H9 (cell line): Measurements from ENCODE around the gene SH3GL2. TPM values are rescaled to one million over a fixed set of nuclear protein-coding genes. Genes with fewer than 3 reads are reported as not detected.

Experiments used
- DNase-seq: peaks from one replicate; pipeline ENCODE4 v3.0.0-alpha.2; 2017
- H2AFZ ChIP-seq: one replicate; pipeline ENCODE4 v1.6.1; 2013; ENCODE audit warnings: mild to moderate bottlenecking, low read length, control low read depth, moderate library complexity
- H2AK5ac ChIP-seq: 2 replicates; pipeline ENCODE4 v1.6.1; 2013; ENCODE audit warnings: low read length, control low read depth, mixed read lengths; ENCODE audit not compliant: insufficient read length
- H2BK120ac ChIP-seq: one replicate; pipeline ENCODE4 v1.6.1; 2013; ENCODE audit warnings: low read depth, mild to moderate bottlenecking, low read length, control low read depth, inconsistent platforms; ENCODE audit not compliant: poor library complexity, severe bottlenecking
- H2BK12ac ChIP-seq: 2 replicates; pipeline ENCODE4 v1.6.1; 2013; ENCODE audit warnings: low read length, control low read depth, mixed read lengths, low read depth; ENCODE audit not compliant: insufficient read length
- H2BK15ac ChIP-seq: 2 replicates; pipeline ENCODE4 v1.6.1; 2013; ENCODE audit warnings: low read depth, low read length, control low read depth
- H2BK20ac ChIP-seq: one replicate; pipeline ENCODE4 v1.6.1; 2013; ENCODE audit warnings: low read depth, mild to moderate bottlenecking, low read length, control low read depth, inconsistent platforms; ENCODE audit not compliant: poor library complexity, severe bottlenecking
- H2BK5ac ChIP-seq: 2 replicates; pipeline ENCODE4 v1.6.1; 2013; ENCODE audit warnings: low read length, control low read depth, mixed read lengths; ENCODE audit not compliant: insufficient read length
- H3K14ac ChIP-seq: 2 replicates; pipeline ENCODE4 v1.6.1; 2013; ENCODE audit warnings: low read length, control low read depth; ENCODE audit not compliant: insufficient read depth
- H3K18ac ChIP-seq: 2 replicates; pipeline ENCODE4 v1.6.1; 2013; ENCODE audit warnings: low read depth, mild to moderate bottlenecking, mixed read lengths, low read length, control low read depth; ENCODE audit not compliant: insufficient read length
- H3K23ac ChIP-seq: 2 replicates; pipeline ENCODE4 v1.6.1; 2013; ENCODE audit warnings: low read length, control low read depth, mixed read lengths, low read depth; ENCODE audit not compliant: insufficient read length
- H3K23me2 ChIP-seq: 2 replicates; pipeline ENCODE4 v1.6.1; 2013; ENCODE audit warnings: low read depth, mild to moderate bottlenecking, mixed read lengths, low read length, control low read depth; ENCODE audit not compliant: insufficient read length, poor library complexity, severe bottlenecking
- H3K27ac ChIP-seq: 2 replicates; pipeline ENCODE4 v1.5.1; 2013; ENCODE audit warnings: low read length, control low read depth, mixed read lengths, low read depth; ENCODE audit not compliant: insufficient read length
- H3K27me3 ChIP-seq: 2 replicates; pipeline ENCODE4 v1.6.1; 2013; ENCODE audit warnings: low read length, control low read depth, inconsistent platforms; ENCODE audit not compliant: insufficient read depth
- H3K4ac ChIP-seq: 2 replicates; pipeline ENCODE4 v1.6.1; 2013; ENCODE audit warnings: low read depth, mild to moderate bottlenecking, control low read depth, inconsistent platforms, low read length, moderate library complexity
- H3K4me1 ChIP-seq: 2 replicates; pipeline ENCODE4 v1.6.1; 2013; ENCODE audit warnings: low read length, control low read depth, inconsistent platforms; ENCODE audit not compliant: insufficient read depth
- H3K4me2 ChIP-seq: 2 replicates; pipeline ENCODE4 v1.6.1; 2013; ENCODE audit warnings: low read length, control low read depth, mixed read lengths; ENCODE audit not compliant: insufficient read length, insufficient read depth
- H3K56ac ChIP-seq: 2 replicates; pipeline ENCODE4 v1.6.1; 2013; ENCODE audit warnings: low read depth, mild to moderate bottlenecking, mixed read lengths, low read length, control low read depth; ENCODE audit not compliant: insufficient read length
- H3K79me1 ChIP-seq: 2 replicates; pipeline ENCODE4 v1.6.1; 2013; ENCODE audit warnings: low read depth, mild to moderate bottlenecking, moderate library complexity, low read length, control low read depth, inconsistent platforms; ENCODE audit not compliant: insufficient read depth, poor library complexity, severe bottlenecking
- H3K79me2 ChIP-seq: 2 replicates; pipeline ENCODE4 v1.6.1; 2013; ENCODE audit warnings: low read length, control low read depth, inconsistent platforms; ENCODE audit not compliant: insufficient read depth
- H3K9ac ChIP-seq: 2 replicates; pipeline ENCODE4 v1.6.1; 2013; ENCODE audit warnings: low read length, control low read depth, mixed read lengths; ENCODE audit not compliant: insufficient read length; ENCODE audit errors: extremely low read depth
- H3K9me3 ChIP-seq: one replicate; pipeline ENCODE4 v1.6.1; 2013; ENCODE audit warnings: low read depth, low read length, inconsistent platforms; ENCODE audit not compliant: control insufficient read depth
- H3T11ph ChIP-seq: one replicate; pipeline ENCODE4 v1.6.1; 2013; ENCODE audit warnings: mild to moderate bottlenecking, low read length, control low read depth, inconsistent platforms
- H4K20me1 ChIP-seq: one replicate; pipeline ENCODE4 v1.6.1; 2013; ENCODE audit not compliant: control insufficient read depth, insufficient read length, insufficient read depth
- H4K5ac ChIP-seq: 2 replicates; pipeline ENCODE4 v1.6.1; 2013; ENCODE audit warnings: low read depth, mild to moderate bottlenecking, mixed read lengths, low read length, control low read depth; ENCODE audit not compliant: insufficient read length
- H4K8ac ChIP-seq: replicated peaks from 2 replicates; pipeline ENCODE4 v1.6.1; 2013; ENCODE audit warnings: low read length, control low read depth, mixed read lengths, low read depth; ENCODE audit not compliant: insufficient read length
- H4K91ac ChIP-seq: 2 replicates; pipeline ENCODE4 v1.6.1; 2013; ENCODE audit warnings: low read depth, mild to moderate bottlenecking, moderate library complexity, mixed read lengths, low read length, control low read depth; ENCODE audit not compliant: insufficient read length
- H3K27ac Mint-ChIP-seq, 3 experiments: 2 replicates in 2 of 3; 3 replicates in 1 of 3; pipeline ENCODE4 v1.8.0; 2020 to 2021; ENCODE audit warnings: mixed read lengths in 3 of 3, mild to moderate bottlenecking in 1 of 3, moderate library complexity in 1 of 3
- H3K27me3 Mint-ChIP-seq: 2 replicates; pipeline ENCODE4 v1.8.0; 2021; ENCODE audit warnings: low read depth, mild to moderate bottlenecking, moderate library complexity, mixed read lengths
- H3K36me3 Mint-ChIP-seq, 3 experiments: 2 replicates in 2 of 3; 3 replicates in 1 of 3; pipeline ENCODE4 v1.8.0; 2020 to 2021; ENCODE audit warnings: low read depth in 3 of 3, mixed read lengths in 3 of 3; ENCODE audit not compliant: insufficient read depth in 1 of 3
- H3K4me1 Mint-ChIP-seq, 2 experiments: 2 replicates each; pipeline ENCODE4 v1.8.0; 2020; ENCODE audit warnings: mixed read lengths in 2 of 2
- H3K4me3 Mint-ChIP-seq, 2 experiments: 2 replicates in 1 of 2; 3 replicates in 1 of 2; pipeline ENCODE4 v1.8.0; 2020 to 2021; ENCODE audit warnings: mild to moderate bottlenecking in 2 of 2, mixed read lengths in 2 of 2, moderate library complexity in 1 of 2
- H3K9me3 Mint-ChIP-seq, 2 experiments: 2 replicates in 1 of 2; 3 replicates in 1 of 2; pipeline ENCODE4 v1.8.0; 2020; ENCODE audit warnings: mild to moderate bottlenecking in 2 of 2, mixed read lengths in 2 of 2, moderate library complexity in 1 of 2
- WGBS: extraction: QIAGEN DNeasy Blood & Tissue Kit; methylation state at CpG from one replicate; pipeline ENCODE4 v1.1.7; 2013; ENCODE audit warnings: missing lambda C conversion rate, low lambda C conversion rate, mixed read lengths; ENCODE audit not compliant: insufficient read length; ENCODE audit errors: extremely low coverage; 5-methylcytosine and 5-hydroxymethylcytosine counted together
- total RNA-seq: library from RNA; stranded (reverse); gene quantifications from 2 replicates; pipeline ENCODE4 v1.2.1, GENCODE V29; 2021
- TF ChIP-seq, protein P1 (sequence below): fragments of 200-600 bp; sonication (generic); conservative IDR thresholded peaks from 3 replicates; pipeline ENCODE4 v1.8.0; 2021; ENCODE audit warnings: antibody characterized with exemption, mild to moderate bottlenecking

SH3GL2 gene
- total RNA-seq, 1 experiment from 2014 or later: 6.5 TPM

DNA sequence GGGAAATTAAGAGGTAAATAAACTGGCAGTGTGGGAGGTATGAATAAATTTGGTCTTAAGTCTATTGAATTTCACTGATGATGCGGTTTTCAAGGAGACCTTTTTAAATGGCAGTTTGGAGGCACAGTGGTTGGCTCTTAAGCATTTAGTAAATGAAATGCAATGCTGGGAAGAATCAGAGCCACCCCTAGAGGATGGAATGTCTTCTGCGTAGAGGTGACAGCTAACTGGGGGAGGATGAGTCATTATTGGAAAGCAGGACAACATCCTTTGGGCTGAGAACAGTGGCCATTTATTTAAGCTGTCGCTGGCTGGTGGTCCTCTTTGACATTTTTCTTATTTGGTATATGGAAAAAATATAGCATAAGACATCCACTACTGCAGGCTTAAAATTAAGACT lies 163.2 kb downstream of the SH3GL2 start:
- Histone ChIP-seq H3K18ac (no peak overlapping the region), H2BK12ac (no peak overlapping the region), H4K20me1 (no peaks in the 10 kb centered on the region), H3T11ph (no peak overlapping the region), H3K27me3 (no peaks in the 10 kb centered on the region), H2BK120ac (no peak overlapping the region), H3K23me2 (no peaks in the 10 kb centered on the region), H3K56ac (no peak overlapping the region), H3K79me2 (no peaks in the 10 kb centered on the region), H2AFZ (no peak overlapping the region), H2BK5ac (no peak overlapping the region), H2BK15ac (no peak overlapping the region), H3K4ac (no peak overlapping the region), H3K79me1 (no peaks in the 10 kb centered on the region), H3K9me3 (no peaks in the 10 kb centered on the region), H3K14ac (no peak overlapping the region), H4K91ac (no peak overlapping the region), H3K9ac (no peak overlapping the region), H4K5ac (no peak overlapping the region), H2AK5ac (no peak overlapping the region), H2BK20ac (no peak overlapping the region), H4K8ac (no peak overlapping the region), H3K27ac (no peak overlapping the region), H3K23ac (no peak overlapping the region), H3K4me2 (no peak overlapping the region), H3K4me1 (peaks cover 3% of the 10 kb centered on the region; the same call in 1 of the 2 replicates)
- Mint-ChIP-seq H3K4me3 (no peak overlapping the region), H3K9me3 (no peaks in the 10 kb centered on the region), H3K4me1 (peaks cover 5 to 6% of the 10 kb centered on the region in 2 experiments), H3K36me3 (no peaks in the 10 kb centered on the region), H3K27ac (peak overlapping the region in 1 of 3 experiments; percentile 35; a peak in 1 of 7 replicates), H3K27me3 (no peaks in the 10 kb centered on the region)
- no CpG with 5 or more reads among the region's 3 CpGs for WGBS
- TF ChIP-seq, protein P1, sequence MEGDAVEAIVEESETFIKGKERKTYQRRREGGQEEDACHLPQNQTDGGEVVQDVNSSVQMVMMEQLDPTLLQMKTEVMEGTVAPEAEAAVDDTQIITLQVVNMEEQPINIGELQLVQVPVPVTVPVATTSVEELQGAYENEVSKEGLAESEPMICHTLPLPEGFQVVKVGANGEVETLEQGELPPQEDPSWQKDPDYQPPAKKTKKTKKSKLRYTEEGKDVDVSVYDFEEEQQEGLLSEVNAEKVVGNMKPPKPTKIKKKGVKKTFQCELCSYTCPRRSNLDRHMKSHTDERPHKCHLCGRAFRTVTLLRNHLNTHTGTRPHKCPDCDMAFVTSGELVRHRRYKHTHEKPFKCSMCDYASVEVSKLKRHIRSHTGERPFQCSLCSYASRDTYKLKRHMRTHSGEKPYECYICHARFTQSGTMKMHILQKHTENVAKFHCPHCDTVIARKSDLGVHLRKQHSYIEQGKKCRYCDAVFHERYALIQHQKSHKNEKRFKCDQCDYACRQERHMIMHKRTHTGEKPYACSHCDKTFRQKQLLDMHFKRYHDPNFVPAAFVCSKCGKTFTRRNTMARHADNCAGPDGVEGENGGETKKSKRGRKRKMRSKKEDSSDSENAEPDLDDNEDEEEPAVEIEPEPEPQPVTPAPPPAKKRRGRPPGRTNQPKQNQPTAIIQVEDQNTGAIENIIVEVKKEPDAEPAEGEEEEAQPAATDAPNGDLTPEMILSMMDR: peak; percentile 80
- peak; percentile 68 for DNase-seq
